GM10248 (cell line): ENCODE results near the gene NT5DC1.

Source experiments
- CTCF ChIA-PET: fragments of 300-600 bp; sonication (Branson Sonifier 250); formaldehyde crosslinking; extraction: SDS; loops from one replicate; lab custom pipeline; 2021; ENCODE audit warnings: antibody characterized with exemption; lab: Yijun Ruan, JAX
- POLR2A ChIA-PET: fragments of 350-650 bp; sonication (Branson Sonifier 250); formaldehyde crosslinking; extraction: SDS; loops from one replicate; lab custom pipeline; 2020; ENCODE audit warnings: antibody characterized with exemption; lab: Yijun Ruan, JAX
- DNase-seq: peaks from one replicate; pipeline ENCODE4 v3.0.0; 2012; ENCODE audit errors: extremely low spot score
- TF ChIP-seq, protein P1 (sequence below): IDR thresholded peaks from 2 replicates; pipeline ENCODE4 v1.5.1; 2012; ENCODE audit warnings: mild to moderate bottlenecking, low read depth; ENCODE audit errors: extremely low read depth, missing control alignments, control extremely low read depth

NT5DC1 gene

DNA sequence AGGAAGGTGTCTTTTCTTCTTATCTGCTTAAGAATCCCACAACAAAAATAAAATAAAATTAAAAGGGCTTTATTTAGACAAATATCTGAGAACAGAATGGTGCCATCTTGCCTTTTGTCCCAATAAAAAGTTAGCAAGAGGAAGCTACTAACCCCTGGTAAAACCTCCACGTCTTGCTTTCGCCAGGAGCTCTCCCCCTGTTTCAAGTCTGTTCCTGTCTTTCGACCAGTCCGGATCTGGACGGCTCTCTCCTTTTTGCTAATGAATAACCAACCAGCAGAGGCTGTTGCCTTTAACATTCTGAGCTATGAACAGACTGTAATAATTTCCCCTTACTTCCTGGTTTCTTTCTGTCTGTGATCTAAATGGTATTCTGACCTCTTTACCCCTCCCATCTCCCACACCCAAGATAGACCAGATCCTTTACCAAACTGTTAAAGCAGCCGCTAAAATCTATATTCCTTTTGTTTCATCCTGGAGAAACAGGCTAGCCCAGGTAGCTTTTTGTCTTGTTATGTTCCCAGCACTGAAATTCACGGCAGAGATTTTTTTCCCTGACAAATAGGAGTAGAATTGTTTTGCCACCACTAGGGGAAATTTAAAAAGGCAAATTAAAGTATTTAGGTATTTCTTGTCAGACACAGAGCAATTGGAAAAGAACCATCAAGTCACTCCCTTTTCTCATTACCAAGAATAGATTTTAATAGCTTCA is 39.9 kb upstream of the NT5DC1 start, which contains the start of gene FRK:
TSS of gene FRK (minus strand) at position 320 of the 712 bp plus-strand sequence. CDS start 580 bp downstream, outside the sequence.
- DNase-seq = no peak
- POLR2A ChIA-PET = no interaction called here
- TF ChIP-seq, protein P1, sequence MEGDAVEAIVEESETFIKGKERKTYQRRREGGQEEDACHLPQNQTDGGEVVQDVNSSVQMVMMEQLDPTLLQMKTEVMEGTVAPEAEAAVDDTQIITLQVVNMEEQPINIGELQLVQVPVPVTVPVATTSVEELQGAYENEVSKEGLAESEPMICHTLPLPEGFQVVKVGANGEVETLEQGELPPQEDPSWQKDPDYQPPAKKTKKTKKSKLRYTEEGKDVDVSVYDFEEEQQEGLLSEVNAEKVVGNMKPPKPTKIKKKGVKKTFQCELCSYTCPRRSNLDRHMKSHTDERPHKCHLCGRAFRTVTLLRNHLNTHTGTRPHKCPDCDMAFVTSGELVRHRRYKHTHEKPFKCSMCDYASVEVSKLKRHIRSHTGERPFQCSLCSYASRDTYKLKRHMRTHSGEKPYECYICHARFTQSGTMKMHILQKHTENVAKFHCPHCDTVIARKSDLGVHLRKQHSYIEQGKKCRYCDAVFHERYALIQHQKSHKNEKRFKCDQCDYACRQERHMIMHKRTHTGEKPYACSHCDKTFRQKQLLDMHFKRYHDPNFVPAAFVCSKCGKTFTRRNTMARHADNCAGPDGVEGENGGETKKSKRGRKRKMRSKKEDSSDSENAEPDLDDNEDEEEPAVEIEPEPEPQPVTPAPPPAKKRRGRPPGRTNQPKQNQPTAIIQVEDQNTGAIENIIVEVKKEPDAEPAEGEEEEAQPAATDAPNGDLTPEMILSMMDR = no peak
- CTCF ChIA-PET = interaction anchor here (0.7 to 2.0 kb wide), 12 partner anchors 9 to 52 kb away, joined by 3 to 9 read pairs (median 4); partner anchors contain the start of gene NT5DC1

DNA sequence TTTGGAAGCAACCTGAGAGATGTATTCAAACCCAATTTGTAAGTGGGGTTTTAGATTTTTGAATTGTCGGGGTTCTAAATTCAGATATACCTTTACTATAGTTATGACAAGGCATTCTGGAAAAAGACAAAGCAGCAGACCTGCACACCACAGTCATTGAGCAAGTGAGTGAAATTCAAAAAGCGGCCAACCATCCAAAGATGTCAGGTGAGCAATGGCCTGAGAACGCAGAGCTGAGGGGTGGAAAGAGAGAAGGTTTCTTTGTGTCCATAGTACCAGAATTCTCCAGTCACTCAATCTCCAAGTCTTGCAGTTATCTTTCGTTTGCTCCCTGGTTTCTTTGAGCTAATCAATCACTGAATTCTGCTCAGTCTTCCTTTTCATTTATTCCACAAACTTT is 38.2 kb upstream of the NT5DC1 start:
- TF ChIP-seq, protein P1 = no peak
- CTCF ChIA-PET = interaction anchor here (1.0 to 1.9 kb wide), 4 partner anchors 10 to 34 kb away, joined by 3 to 7 read pairs (median 4); no protein-coding TSS in a partner anchor
- POLR2A ChIA-PET = no interaction called here
- DNase-seq = no peak

DNA sequence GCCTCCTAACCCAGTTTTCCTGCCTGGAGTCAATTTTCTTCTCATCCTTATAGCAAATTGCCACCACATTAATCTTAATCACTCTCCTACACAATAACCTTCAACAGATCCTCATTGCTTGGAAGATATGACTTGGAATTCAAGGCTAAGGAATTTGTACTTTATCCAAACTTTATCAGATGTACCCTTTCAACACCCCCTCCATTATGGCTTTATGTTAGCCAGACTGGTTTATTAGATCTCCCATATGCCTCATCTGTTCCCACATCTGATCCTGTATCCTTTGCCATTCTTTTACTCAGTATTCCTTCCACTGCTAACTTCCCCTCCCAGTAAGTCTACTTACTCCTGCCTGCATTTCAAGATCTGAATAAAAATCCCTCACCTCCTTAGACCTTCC is 36.0 kb upstream of the NT5DC1 start:
- ChIA-PET POLR2A (no interaction called here), CTCF (interaction anchor here (1.2 kb wide), 1 partner anchor 9 kb away, joined by 3 read pairs; no protein-coding TSS in a partner anchor)
- no peak for DNase-seq
- TF ChIP-seq, protein P1 = no peak

DNA sequence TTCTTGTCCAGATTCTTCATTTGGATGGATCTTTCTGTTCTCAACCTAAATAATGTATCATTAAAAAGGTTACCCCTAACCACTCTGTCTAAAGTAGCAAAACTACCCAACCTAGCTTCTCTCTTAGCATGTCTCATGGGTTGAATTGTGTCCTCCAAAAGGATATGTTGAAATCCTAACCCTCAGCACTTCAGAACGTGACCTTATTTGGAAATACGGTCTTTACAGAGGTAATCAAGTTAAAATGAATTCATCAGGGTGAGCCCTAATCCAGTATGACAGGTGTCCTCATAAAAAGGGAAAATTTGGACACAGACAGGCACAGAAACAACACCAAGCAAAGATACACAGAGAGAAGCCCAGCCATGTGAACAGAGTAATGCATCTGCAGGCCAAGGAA is 33.9 kb upstream of the NT5DC1 start:
- DNase-seq = no peak
- TF ChIP-seq, protein P1 = no peak
- ChIA-PET POLR2A (no interaction called here), CTCF (no interaction called here)

DNA sequence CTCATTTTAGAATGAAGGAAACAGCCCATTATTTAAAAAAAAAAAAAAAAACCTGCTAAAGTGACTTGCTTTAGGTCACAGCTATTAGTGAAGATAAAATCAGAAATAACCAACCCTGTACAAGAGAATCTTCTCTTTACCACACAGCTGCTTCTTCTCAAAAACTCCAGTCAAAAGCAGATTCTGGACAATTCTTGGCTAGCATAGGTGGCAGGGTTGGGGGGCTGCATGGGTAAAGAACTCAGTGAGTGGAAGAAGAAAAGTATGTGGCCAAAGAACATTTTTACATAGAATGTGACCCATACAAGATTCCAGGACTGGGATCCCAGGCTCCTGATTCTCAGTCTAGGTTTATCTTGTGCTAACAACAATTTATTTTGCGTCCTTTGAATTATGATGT is 30.6 kb upstream of the NT5DC1 start:
- ChIA-PET POLR2A (no interaction called here), CTCF (interaction anchor here (0.8 to 1.1 kb wide), 2 partner anchors 17 to 55 kb away, joined by 3 read pairs; no protein-coding TSS in a partner anchor)
- no peak for DNase-seq
- TF ChIP-seq, protein P1 = no peak

DNA sequence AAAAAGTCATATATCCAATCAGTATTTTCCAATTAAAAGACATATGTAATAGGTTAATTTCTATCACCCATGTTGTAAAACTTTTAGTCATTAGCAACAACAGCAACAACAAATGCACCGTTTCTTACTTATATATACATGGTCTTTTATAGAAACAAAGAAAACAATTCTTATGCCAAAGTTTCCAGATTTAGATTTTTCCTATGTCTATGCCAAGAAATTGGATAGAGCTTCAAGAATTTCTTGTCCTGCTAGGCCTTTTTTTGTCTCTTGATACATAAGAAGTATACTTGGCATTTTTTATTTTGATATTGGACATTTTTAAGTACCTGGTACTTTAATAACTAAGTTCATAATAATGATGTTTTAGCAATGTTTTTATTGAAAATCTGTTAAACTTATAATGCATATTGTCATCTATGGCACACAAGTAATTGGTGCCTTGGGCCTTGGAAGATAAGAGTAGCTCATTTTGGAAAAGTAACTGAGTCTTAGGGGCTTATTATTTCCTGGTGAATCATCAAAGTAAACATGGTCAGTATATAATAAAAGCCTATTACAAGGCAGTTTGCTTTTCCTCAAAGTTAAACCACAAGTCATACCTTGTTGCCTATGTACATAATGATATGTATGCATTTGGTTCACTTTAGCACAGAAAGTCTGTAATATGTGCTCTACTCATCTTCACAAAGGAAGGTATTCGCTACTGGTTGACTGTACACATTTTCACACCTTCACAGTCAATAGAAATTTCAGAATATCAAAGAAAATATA is 29.9 kb upstream of the NT5DC1 start:
- TF ChIP-seq, protein P1 = no peak
- no peak for DNase-seq
- ChIA-PET CTCF (interaction anchor here (0.8 kb wide), 1 partner anchor 17 kb away, joined by 3 read pairs; no protein-coding TSS in a partner anchor), POLR2A (no interaction called here)
